IMR-90 (cell line): ENCODE measurements around the gene ANKRD1. TPM values are rescaled to one million over a fixed set of nuclear protein-coding genes. Genes with fewer than 3 reads are reported as not detected.

Experiments used
- microRNA-seq, 2 experiments: library from miRNA; stranded (forward) in 1 of 2; unstranded in 1 of 2; fragments of 10-50 nt in 1 of 2; fragments of <30 nt in 1 of 2; gene quantifications in 1 of 2; microRNA quantifications in 1 of 2; one replicate each; pipeline versions ENCODE3 to v1.1.0; 2013 to 2020; ENCODE audit not compliant: insufficient read depth in 1 of 2, insufficient read length in 1 of 2, unreplicated experiment in 1 of 2
- polyA plus RNA-seq, 3 experiments: library from polyadenylated mRNA; depleted of rRNA; stranded (reverse); fragments of >200 nt; gene quantifications; 2 replicates each; pipeline ENCODE4 v1.2.3, GENCODE V29; 2012; ENCODE audit warnings: low replicate concordance in 1 of 3
- small RNA-seq, 5 experiments: library from RNA; depleted of rRNA; stranded (forward); fragments of <200 nt; gene quantifications; one replicate each; pipeline ENCODE3, GENCODE V24; 2012
- total RNA-seq: library from RNA; depleted of rRNA; stranded (reverse); fragments of >200 nt; gene quantifications from 2 replicates; pipeline ENCODE4 v1.2.3, GENCODE V29; 2012; rRNA removed

Gene ANKRD1
- total and polyA plus RNA-seq, 2 of the 4 experiments (the other 2 are of a cell fraction), result 7.4 to 10.8 TPM

Small RNAs within 50 kb of the gene (microRNA-seq; reads per million reads assigned to microRNA genes)
- gene RF00019 (ENCODE audit: insufficient read depth, insufficient read length) (not detected), gene RNU6-740P (ENCODE audit: insufficient read depth, insufficient read length) (not detected)

Small RNAs within 50 kb of the gene (small RNA-seq; reads per million reads assigned to genes)
- gene RF00019, result 0 reads per million in 5 experiments
- gene RNU6-740P, result 0 reads per million in 5 experiments

Other genes starting within 250 kb of the ANKRD1 start
- 0.56 and 0.72 TPM in 2 replicates for gene HTR7, start 63.0 kb downstream of the ANKRD1 start, total RNA-seq
- 0.43 and 0.44 TPM in 2 replicates for gene HTR7, start 63.0 kb downstream of the ANKRD1 start, polyA plus RNA-seq (2012; rRNA removed)
- 45.2 and 45.8 TPM in 2 replicates for gene RPP30, start 49.1 kb downstream of the ANKRD1 start, total RNA-seq
- 25.6 and 27.6 TPM in 2 replicates for gene RPP30, start 49.1 kb downstream of the ANKRD1 start, polyA plus RNA-seq (2012; rRNA removed)